Vagina (tissue), 2 donors: ENCODE data around the gene FCER2.

Experiments
- POLR2AphosphoS5 ChIP-seq, 2 donors: sonication (generic); formaldehyde crosslinking; IDR thresholded peaks; one replicate each; pipeline ENCODE4 v1.9.0; 2017; ENCODE audit warnings: antibody characterized with exemption in 2 of 2, mild to moderate bottlenecking in 2 of 2, low read depth in 1 of 2; ENCODE audit not compliant: insufficient read depth in 1 of 2
- TF ChIP-seq, protein P1 (sequence below), 3 experiments: fragments of 450-650 bp in 2 of 3; fragments of 200-600 bp in 1 of 3; sonication (generic) in 1 of 3; IDR thresholded peaks; one replicate each; pipeline ENCODE4 v1.5.1; 2017 to 2019; ENCODE audit warnings: antibody characterized with exemption in 3 of 3, mild to moderate bottlenecking in 2 of 3, moderate library complexity in 2 of 3

DNA sequence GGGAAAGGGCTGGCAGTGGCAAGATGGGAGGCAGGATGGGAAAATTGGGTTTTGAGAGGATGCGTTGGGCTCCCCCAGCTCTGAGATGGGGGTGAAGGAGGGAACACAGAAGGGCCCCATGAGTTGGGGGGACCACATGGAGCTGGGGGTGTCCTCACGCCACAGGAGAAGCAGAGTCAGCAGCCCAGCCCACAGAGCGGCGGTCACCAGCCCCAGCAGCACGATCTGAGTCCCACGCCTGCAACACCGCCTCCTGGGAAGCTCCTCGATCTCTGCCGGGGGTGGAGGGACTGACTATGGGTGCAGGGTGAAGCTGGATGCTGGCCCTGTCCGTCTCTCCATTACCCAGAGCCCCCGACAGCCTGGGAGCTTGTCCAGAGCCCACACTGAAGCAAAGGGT is 3.3 kb downstream of the FCER2 start:
- TF ChIP-seq, protein P1, sequence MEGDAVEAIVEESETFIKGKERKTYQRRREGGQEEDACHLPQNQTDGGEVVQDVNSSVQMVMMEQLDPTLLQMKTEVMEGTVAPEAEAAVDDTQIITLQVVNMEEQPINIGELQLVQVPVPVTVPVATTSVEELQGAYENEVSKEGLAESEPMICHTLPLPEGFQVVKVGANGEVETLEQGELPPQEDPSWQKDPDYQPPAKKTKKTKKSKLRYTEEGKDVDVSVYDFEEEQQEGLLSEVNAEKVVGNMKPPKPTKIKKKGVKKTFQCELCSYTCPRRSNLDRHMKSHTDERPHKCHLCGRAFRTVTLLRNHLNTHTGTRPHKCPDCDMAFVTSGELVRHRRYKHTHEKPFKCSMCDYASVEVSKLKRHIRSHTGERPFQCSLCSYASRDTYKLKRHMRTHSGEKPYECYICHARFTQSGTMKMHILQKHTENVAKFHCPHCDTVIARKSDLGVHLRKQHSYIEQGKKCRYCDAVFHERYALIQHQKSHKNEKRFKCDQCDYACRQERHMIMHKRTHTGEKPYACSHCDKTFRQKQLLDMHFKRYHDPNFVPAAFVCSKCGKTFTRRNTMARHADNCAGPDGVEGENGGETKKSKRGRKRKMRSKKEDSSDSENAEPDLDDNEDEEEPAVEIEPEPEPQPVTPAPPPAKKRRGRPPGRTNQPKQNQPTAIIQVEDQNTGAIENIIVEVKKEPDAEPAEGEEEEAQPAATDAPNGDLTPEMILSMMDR (IDR thresholded peaks at IDR 0.05) = no peak
- no peak for TF ChIP-seq POLR2AphosphoS5 (IDR thresholded peaks at IDR 0.05; ENCODE audit: insufficient read depth in 1 of 2, low read depth in 1 of 2)
